HL-60/S4 (cell line): ENCODE data around the gene FAM229A.

Experiments used
- in situ Hi-C: fragments of 300-500 bp; cut with MboI; formaldehyde crosslinking; loops from 2 replicates; pipeline ENCODE4 v1.14.3; 2022; ENCODE audit warnings: low sequenced_read_pairs

FAM229A gene

DNA sequence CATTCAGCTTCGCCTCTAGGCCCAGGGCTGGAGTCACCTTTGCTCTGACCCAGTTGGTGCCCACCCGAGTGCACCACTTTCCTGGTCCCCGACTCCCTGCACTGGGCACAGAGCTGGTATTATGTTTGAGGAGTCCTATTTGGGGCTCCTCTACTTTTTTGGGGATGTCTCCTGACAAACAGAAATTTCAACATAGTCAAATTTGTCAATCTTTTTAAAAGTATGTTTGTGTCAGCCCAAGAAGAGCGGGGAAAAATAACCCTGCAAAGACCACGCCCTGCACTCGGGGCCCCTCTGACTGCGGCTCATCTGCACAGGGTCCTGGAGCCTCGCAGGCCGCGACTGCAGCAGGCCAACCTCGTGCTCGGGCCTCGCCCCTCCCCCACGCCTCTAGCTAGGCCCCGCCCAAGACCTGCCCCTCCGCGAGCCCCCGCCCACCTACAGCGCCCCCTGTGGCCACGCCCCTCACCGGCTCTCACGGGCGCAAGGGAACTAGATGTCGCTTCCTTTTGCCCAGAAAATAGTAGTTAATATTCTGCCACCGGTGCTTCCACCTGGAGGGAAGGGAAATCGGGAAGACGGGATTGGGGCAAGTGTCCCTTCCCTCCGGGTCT lies 11.4 kb downstream of the FAM229A start:
- in situ Hi-C loops: no loop called here

DNA sequence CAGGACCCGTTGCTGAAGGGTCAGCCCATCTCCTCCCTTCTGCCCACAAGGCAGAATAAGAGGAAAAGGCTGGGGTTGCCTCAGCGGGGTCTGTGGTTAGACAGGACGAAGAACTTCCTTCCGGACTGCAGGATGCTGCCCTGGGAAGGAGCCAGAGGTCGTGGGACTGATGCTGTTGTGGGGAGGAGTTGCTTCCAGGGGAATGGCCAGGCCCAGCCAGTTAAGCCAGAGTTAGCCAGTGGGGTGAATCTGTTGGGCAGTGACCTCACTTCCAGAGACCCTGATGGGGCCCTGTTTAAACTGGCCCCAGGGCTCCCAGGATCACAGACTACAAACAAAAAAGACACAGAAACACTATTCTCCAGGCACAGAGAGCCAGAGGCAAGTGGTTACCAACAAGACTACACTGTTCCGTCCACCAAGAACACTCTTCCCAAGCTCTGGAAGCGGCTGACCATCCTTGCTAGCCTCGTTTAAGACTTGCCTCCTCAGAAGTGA lies 13.0 kb downstream of the FAM229A start:
- in situ Hi-C loops: no loop called here

DNA sequence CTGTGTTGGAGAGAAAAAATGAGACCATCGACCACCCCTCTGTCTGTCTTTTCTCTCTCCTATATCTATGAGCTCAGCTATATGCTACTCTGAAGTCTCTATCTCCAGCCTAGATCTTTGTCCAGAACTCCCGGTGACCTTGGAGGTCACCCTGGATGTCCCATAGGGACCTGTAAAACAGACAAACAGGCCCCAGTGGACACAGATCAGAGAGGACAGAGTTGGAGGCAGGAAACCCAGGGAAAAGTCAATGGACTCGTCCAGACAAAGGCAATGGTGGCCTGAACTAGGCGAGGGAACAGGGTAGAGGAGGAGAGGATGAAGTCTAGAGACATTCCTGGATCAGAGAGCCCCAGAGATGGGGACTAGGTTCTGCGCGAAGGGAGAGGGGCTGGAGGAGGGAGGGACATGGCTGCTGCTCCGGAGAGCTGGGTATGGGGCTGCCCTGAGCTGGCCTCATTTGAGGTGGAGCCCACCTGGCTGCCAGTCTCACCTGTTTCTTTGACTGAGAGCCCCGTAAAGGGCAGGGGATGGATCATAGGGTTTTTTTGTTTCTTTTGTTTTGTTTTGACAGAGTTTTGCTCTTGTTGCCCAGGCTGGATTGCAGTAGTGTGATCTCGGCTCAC lies 15.6 kb downstream of the FAM229A start:
- in situ Hi-C loops: no loop called here

DNA sequence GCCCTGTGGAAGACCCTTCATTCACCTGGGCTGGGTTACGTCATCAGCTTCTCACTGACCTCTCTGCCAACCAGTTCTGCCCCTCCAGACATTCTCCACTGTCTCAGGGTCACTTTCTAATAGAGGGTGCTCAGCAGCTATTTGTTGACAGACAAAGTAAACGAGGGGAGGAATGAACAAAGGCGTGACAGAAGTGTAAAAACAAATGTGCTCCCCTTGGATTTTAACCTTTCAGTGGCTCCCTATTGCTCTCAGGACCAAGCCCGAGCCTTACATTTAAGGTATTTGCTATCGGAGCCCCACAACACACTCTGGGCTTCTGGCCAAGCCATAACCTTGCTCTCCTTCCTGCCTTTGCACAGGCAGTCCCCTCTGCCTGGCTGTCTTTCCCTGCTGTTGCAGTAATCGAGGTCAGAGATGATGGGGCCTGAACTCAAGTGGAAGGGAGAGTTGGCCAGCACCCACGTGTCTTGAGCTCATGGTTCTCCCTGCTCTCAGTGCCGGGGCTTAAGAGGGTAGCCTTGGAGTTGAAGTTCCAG lies 16.9 kb downstream of the FAM229A start:
- in situ Hi-C loops: no loop called here

DNA sequence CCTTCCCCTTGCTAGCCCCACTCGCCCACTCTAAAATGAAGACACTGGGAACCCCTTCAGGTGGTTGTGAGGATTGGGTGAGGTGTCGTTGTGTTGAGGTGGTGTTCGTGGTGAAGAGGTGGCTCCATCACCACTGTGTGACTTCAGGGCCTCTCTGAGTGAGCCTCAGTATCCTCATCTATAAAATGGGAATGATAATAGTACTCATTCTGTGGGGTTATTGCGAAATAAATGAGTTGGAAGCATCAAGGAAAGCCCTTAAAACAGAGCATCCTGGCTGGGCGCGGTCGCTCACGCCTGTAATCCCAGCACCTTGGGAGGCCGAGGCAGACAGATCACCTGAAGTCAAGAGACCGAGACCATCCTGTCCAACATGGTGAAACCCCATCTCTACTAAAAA lies 19.6 kb downstream of the FAM229A start:
- in situ Hi-C loops: no loop called here

DNA sequence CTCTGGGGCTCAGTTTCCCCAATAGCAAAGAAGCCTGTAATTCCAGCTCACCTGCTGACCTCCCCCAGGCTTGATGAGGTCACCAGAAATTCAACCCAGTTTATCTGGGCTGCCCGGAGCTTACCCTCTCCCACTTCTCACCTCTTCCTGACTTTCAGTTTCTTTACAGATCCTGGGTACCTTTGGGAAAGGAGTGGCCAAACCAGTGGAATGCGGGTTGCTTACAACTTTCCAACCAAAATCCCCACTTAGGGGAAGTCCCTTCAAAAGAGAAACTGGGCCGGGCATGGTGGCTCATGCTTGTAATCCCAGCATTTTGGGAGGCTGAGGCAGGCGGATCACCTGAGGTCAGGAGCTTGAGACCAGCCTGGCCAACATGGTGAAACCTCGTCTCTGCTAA lies 20.3 kb downstream of the FAM229A start:
- in situ Hi-C loops: no loop called here

DNA sequence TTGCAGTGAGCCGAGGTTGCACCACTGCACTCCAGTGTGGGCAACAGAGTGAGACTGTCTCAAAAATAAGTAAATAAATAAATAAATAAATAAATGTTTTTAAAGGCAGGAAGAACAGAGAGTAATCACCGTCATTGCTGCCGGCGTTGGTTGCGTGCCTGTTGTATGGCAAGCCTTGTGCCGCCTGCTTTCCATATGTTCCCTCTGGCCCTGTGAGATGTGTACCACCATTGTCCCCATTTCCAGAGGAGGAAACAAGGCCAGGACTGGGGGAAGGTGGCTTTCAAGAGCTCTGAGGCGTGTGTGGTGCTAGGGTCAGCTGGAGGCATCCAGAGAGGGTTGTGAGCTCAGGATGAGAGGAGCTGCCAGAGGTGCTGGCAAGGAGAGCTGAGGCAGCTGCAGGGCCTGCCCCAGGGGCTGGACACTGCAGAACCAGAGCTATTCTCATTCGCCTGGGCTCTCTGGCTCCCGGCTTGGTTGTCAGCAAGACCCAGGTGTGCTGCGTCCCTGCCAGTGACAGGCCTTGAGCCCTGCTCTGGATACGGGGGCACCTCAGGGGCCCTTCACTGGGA lies 21.0 kb downstream of the FAM229A start:
- in situ Hi-C loops: no loop called here

DNA sequence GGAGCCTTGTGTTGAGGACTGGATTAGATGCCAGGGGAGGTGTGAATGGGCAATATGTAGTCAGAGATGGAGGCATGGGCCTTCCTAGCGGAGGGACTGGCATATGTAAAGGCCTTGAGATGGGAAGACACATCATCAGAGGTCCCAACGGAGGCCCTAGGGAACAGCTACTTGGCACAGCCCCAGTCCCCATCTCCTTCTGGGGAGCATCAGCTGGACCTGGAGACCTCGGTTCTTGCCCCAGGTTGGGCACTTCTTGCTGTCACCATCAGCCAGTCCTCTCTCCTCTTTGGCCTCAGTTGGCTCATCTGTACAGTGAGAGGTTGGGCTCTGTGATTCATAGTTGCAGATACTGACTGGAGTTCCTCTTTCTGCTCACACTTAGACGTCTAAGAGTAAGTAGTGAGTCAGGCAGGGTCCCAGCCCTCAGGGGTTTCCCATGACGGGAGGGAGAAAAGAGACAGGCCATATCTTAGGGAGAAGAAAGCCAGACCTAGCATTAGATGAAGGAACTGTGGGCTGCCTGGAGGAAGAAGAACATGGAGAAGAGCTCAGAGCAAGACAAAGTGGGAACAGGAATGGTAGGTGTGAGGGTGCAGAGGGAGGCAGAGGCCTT lies 22.8 kb downstream of the FAM229A start:
- in situ Hi-C loops: no loop called here

DNA sequence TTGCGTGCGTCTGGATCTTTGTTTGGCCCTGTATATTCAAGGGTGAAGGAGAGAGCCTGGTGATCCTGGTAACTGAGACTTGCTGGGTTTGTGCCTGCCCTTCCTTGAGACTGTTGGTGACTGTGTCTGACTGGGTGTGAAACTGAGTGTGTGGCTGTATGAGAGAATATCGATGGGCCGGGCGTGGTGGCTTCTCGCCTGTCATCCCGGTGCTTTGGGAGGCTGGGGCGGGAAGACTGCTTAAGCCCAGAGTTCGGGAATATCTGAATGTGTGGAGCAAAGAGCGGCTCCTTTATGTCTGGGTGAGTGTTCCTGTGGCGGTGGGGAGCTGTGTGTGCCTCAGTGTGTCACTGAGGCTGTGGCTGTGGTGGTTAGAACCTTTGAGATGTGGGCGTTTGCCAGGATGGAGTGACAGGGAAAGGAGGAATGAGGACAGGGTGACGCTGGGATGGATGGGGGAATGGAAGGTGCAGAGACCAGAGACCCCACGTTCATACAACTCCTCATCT lies 23.6 kb downstream of the FAM229A start:
- in situ Hi-C loops: no loop called here

DNA sequence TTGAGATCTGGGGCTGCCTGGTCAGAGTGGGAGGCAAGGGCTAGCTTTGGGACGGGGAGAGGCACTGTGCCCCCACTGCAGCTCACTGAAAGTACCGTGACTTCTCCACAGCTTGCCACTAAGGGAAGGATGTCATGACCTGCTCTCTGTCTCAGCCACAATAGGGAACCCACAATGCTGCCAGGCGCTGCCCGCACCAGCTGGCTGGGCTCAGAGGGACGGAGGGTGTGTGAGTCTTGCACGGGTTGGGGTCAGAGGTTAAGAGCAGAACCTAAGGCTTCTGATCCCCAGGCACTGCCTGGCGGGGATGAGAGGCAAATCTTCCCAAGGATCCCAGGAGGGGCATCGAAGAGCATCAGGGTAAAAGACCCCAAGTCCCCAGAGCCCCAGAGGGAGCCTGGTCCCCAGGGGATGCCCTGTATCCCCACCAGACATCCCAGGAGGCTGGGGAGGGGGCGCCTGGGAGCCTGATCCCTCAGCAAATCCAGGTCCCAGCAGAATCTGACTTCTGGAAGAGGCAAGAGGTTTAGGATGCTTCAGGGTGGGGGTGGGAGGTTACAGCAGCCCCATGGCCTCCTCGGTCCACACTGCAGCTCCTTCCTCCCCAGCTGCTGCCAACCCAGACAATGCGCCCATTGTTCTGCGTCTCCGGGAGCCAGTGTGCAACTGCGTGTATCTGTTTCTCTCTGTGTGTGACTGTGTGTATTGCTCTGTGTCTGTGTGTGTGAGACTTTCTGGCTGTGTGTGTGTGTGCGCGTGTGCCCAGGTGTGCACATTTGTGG lies 24.2 kb downstream of the FAM229A start:
- in situ Hi-C loops: no loop called here

DNA sequence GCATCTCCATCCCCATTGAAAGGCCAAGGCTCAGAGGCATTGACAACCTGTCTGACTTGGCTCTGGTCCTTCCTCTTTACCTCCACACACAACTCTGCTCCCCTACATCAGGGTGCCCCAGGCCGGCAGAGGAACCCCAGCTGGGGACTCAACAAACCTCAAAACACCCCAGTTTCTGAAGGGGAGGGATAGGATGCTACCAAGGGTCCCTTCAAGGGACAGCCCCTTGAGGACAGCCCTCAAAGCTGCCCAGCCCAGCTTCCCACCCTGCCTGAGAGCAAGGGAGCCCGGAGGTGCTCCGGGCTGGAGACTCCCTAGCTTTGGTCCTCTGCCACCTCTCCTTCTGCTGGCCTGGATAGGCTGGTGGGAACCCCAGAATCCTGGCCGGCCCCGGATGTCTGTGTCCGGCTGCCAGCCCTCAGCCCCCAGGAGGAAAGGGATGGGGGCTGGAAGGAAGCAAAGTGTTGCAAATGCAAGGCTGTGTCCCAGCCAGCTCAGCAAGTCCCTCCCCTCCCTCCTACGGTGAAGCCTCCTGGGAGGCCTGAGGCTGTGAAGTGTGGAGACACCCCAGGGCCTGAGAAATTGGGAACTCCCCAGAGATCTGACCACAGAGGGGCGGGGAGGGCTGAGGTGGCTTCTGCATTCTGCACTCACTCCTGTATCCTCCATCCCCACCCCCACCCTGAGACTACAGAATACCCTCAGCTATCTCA lies 25.2 kb downstream of the FAM229A start:
- in situ Hi-C loops: no loop called here

DNA sequence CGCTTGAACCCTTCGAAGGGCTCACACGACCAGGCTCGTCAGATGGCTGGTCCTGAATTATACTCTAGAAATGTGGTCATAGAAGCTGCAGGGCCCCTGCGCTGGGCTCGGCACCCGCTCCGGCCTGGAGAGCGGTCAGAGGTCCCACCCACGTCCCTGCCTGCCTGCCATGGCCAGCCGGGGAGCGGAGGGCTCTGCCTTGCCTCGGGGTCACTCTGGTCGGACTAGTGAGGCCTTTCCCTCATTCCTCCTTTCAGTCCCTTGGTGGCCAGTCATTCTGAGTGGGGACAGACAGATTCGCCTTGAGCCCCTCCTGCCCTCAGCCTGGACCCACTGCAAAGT lies 25.7 kb downstream of the FAM229A start:
- in situ Hi-C loops: no loop called here

DNA sequence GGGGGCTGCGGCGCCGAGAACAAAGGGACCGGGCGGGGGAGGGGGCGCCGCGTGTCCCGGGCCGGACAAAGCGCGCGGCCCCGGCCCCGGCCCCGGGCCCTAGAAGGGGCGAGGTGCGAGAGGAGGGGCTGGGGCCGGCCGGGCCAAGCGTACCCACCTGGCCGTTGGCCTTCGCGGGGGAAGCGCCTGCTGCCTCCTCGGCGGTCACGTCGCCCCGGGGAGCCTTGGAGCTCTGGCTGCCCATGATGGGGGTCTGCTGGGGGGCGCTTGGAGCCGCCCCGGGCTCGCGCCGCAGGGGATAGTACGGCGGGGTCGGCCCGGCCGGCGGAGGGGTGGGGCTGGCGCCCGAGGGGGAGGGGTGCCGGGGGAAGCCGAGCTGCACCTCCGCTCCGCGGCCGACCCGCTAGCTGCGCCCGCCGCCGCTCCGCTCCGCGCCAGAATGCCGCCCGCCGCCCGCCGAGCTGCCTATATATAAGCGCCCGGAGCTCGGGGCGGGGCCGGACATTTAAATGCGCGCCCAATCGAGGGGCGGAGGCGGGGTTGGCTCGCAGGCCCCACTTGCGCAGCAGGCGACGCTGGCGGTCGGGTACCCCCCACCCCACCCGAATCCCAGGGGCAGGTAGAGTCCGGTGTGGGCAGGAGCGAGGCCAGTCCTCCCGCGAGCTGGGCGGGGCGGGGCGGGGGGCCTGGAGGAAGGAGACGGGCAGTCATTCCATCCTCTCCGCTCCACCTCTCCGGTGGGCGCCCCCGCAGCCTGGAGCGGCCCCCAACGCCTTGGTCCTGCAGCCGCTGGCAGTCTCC lies 26.3 kb downstream of the FAM229A start, which contains the start of gene MARCKSL1:
Gene MARCKSL1 (minus strand): TSS at position 444 of the 801 bp plus-strand sequence. CDS start 200 bp downstream, at position 244.
- in situ Hi-C loops: no loop called here

DNA sequence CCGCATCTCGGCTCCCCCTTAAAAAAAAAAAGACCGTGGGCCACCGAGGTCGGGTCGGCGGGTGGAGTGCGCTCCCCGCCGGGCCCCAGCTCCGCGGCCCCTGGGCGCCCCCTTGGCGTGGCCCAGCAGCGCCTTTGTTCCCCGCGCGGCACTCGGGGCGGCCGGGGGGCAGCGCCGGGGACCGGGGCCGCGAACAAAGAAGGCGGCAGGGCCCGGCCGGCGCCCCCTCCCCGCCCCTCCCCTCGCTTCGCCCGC lies 26.8 kb downstream of the FAM229A start:
- in situ Hi-C loops: no loop called here

DNA sequence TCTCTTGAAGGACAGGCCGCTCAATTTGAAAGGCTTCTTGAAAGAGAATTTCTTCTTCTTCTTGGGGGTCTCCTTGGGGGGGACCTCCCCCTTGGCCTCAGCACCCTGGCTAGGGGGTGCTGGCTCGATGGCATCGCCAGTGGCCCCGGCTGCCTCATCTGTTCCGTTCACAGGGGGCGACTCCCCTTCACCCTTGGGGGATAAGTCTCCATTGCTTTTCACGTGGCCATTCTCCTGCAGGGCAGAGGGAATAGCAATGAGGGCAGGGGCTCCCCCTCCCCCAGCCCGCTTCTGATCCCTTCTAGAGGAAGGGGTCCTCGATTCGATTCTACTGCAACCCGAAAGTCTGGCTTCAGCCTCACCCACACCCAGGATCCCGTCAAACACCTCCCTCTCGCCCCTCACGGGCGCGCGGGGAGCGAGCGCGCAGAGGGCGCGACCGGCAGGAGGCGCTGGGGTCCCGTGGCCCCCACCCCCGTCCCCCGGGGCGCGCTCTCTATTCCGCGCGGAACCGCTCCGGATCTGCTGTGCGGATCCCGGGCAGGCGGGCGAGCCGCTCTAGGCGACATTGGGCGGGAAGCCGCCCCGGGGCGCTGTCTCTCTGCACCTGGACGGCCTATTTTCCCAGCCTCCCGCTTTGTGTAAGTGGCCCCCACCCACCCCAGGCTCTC lies 27.3 kb downstream of the FAM229A start:
- in situ Hi-C loops: no loop called here

DNA sequence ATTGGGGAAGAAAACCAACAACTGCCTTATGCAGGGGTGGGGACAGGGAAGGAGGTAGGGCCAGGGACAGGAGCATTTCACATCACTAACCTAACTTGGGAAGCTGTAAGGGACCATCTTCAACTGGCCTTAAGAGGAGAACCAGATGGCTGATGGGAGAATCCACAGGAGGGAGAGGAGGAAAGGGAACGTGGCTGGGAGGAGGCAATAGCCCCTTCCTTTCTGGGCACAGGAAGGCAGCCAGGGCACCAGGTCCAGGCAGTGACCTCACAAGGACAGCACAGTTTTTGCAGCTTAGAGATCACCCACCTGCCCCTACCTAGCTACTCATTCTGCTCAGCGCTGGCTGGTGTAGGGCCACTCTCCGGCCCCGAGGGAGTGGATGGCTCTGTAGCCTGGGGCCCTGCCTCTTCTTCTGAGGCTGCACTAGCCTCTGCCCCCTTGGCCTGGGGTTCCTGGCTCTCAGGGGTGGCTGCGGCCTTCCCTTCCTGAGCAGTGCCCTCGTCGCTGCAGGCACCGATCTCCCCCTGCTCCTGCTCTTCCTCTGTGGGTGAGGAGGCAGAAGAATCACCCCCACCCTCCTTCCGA lies 27.9 kb downstream of the FAM229A start:
- in situ Hi-C loops: no loop called here

DNA sequence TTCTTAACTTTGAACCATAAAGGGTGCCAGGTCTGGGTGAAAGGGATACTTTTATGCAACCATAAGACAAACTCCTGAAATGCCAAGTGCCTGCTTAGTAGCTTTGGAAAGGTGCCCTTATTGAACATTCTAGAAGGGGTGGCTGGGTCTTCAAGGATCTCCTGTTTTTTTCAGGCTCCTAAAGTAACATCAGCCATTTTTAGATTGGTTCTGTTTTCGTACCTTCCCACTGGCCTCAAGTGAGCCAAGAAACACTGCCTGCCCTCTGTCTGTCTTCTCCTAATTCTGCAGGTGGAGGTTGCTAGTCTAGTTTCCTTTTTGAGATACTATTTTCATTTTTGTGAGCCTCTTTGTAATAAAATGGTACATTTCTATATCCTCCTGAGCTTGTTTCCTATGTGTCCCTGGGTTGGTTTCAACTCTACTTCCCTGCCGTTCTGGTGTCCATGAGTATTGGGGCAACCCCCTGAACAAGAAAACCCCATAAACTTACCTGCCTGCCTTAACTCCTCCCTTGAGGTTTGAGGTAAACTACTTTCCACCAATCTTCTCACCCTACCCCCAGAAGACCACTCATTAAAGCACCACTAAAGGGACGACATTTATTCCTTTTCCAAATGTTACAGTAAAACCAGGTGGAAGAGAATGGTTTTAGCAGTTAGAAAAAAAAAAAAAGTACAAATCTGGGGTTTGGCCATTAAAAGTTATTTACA lies 28.9 kb downstream of the FAM229A start:
- in situ Hi-C loops: no loop called here
